Inflammatory macrophage treated with lipopolysaccharide for 1 hour (primary cell): Measurements from ENCODE around the gene AGBL4.
"Not testable (repeated sequence)": the region's sequence is repeated elsewhere in the genome, so short reads cannot be mapped to it uniquely, and the experiment has no call there.

Experiments used
- DNase-seq, 2 donors: peaks; one replicate each; pipeline ENCODE4 v3.0.0-alpha.2; 2020 to 2022

AGBL4 gene

DNA sequence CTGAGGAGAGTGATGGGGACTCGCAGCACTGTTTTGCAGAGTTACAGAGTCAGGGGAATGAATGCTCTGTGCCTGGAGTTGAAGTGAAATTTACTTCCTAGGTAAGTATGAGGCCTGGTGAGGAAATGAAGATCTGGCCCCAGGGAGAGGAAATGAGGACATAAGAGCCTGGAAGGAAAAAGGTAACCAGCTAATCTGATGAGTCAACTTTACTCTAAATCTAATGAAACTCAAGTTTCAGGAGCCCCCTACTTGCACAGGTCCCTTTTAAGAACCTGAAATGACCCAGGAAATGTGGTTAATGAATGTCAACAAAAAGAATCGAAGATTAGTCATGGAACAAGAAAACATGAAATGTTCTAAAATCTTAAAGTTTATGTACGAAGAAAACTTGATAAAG lies 599.0 kb downstream of the AGBL4 start:
- no peak for DNase-seq

DNA sequence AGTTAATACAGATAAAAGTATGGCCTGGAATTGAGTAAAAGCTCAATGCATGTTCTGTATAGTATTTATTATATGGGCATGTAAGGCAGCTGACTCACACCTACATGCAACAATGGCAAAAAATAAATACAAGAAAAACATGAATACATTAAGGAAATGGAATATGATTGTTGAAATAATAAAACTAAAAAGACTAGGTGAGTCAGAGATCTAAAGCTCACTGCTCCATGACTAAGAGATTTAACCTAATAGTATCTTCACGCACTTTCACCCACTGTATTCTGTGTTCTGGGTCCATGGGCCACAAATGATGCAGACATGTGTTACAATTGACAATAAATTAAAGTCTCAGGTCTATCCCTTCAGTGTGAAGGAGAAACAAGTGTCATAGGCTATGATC lies 607.0 kb downstream of the AGBL4 start:
- DNase-seq = no peak

DNA sequence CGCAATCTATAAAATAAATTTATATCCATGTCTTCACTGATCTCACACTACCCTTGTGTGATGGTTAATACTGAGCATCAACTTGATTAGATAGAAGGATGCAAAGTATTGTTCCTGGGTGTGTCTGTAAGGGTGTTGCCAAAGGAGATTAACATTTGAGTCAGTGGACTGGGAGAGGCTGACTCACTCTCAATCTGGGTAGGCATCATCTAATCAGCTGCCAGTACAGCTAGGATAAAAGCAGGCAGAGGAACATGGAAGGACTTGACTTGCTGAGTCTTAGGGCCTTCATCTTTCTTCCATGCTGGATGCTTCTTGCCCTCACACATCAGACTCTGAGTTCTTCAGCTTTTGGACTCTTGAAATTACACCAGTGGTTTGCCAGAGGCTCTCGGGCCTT lies 615.4 kb downstream of the AGBL4 start:
- no peak for DNase-seq

DNA sequence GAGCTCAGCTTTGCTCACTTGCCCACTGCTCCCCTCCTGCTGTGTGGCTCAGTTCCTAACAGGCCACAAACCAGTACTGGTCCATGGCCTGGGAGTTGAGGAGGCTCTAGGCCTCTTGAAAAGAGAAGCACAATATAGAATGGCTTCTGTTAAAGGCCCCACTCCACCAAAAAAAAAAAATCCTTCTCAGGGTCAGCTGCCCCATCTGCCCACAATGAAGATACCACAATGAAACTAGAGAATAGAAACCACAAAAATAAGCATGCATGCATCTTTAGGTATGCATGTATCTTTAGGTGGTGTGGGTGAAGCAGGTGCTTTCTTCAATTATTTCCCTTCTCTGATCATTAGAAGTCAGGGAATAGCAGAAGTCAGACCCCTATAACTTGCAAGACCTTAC lies 626.7 kb downstream of the AGBL4 start:
- DNase-seq = no peak

DNA sequence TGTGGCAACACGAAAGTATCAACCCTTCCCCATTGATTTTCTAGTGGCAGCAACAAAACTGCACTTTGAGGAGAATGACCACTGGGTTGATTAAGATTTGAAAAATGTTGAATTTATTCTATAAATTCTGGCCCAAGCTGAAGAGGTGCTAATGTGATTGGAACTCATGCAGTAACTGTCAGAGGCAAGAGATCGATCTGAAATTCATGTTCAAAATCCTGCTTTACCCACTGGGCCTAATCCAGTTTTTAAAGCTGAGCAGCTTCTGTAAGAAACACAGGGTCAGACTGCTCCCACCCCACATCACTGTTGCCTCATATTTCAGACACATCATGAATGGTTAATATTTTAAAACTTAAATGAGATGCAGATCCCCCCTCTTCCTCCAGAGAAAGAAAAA lies 629.6 kb downstream of the AGBL4 start:
- no peak for DNase-seq

DNA sequence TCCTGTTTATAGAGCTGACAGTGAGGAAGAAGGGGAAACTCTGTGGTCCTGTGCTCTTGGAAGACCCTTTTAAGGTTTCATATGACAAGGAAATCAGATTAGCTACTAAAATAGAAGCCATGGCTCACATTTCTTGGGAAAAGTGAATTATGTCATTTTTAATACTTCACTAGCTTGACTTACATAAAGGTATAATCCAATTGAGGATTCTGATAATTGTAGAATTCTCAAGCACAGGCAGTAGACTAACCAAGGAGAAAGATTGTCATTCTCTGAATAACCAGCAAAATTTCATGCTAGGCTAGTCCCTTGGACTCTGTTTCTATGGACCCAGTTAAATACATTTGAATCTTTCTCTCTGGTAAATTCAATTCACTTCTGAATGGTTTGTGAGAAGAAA lies 634.1 kb downstream of the AGBL4 start:
- DNase-seq = no peak

DNA sequence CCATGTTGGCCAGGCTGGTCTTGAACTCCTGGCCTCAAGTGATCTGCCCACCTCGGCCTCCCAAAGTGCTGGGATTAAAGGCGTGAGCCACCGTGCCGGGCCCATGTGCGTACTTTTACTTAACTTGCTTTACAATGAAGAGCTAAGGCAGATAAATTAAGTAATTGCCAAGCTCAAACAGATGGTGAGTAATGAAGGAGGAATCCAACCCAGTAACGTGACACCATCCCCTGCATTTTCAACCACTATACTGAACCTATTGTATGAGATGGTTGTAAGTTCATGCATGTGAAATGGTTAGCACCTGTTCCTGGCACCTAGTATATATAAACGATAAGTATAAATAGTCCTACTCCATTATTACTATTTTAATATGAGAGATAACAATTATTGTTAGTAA lies 659.1 kb downstream of the AGBL4 start:
- no peak for DNase-seq

DNA sequence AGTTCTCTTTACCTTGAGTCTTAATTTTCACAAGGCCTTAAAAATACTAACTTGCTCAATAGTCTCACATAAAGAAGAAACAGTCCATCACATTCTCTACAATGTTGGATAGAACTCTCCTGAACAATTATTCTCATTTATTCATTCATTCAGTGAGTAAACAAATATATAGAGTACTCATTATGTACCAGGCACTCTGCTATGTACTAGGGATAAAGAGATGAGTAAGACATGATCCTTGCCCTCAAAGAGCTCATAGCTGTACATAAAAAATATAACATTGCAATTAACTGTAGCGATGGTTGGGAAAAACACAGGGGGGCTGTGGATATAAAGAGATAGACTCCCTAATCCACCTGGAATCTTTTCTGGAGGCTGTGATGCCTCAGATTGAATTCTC lies 660.1 kb downstream of the AGBL4 start:
- no peak for DNase-seq

DNA sequence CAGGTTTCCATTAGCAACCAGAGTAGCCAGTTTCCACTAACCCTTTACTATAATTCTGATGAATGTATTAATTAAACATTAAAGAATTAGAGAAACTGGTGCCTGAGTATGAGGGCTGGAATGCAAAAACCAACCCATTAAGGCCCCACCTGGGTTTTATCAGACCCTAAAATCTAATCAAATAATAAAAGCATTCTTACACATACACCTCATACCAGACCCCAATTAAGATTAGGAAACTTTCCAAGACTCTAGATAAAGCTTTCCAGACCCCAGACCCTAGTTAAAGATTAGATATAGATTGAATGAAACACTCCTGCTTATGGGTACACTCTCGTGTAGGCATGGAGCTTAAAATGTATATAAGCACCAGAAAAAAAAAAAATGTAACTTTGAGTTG lies 665.7 kb downstream of the AGBL4 start:
- DNase-seq = no peak

DNA sequence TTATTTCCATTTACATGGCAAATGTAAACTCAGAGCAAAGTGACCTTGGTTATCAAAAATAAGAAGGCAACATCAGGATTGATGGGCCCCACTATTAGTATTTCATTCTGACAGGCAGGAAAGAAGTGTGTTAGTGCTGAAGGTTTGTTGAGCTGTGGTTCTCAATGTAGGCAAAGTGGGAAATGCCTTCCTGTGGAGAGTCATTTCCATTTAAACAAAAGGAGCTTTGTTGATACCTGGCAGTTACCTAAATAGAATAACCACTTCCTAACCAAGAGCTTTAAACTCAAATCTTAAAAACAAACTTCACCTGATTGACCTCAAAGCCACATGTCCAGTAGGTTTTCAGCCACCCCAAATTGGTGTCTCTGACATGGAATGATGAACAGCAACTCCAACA lies 667.2 kb downstream of the AGBL4 start:
- DNase-seq = no peak

DNA sequence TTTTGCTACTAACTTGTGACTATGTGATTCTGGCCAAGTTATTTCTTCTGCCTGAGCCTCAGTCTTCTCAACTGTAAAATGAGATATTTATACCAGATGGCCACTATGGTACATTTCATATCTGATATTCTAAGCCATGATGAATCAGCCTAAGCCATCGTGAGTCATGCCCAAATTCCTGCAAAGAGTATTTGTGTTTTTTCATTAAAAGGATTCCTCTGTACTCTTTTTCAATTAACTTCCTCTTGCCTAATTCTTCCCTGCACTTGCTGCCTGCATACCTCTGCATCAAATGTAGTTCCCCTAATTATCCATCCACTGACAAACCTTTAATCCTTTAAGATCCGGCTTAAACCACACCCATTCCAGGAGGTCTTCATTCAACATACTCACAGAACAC lies 672.0 kb downstream of the AGBL4 start:
- DNase-seq = no peak

DNA sequence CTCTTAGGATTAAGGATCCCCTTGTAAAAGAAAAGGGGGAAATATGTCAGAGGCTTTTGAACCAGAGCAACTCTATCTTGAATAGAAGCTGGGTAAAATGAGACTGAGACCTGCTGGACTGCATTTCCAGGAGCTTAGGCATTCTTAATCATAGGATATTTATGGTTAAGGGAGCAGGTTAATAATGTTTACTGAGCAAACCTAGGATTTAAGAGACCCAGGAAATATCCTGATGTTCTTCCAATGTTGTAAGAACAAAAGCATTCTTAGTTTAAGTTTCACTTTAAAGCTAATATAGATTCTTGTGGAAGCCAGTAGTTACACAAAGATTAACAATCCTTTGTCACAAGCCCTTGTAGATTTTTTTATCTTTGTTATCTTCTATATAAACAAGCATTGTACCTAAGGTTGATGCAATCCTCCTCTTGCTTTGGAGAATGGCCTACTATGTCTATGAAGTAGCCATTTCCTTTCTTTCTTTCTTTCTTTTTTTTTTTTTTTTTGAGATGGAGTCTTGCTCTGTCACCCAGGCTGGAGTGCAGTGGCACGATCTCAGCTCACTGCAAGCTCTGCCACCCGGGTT lies 676.9 kb downstream of the AGBL4 start:
- DNase-seq = no peak

DNA sequence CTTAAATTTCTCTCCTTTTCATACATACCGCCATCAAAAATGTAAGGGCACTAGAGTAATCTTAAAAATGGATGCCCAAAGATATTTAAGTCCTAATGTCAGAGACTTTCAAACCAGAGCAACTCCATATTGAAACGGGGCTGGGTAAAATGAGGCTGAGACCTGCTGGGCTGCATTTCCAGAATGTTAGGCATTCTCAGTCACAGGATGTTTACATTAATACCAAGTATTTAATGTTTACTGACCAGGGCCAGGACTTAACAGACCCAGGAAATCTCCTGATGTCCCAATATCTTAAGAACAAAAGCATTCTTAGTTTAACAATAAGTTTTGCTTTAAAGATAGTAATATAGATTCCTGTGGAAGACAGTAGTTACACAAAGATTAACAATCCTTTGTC lies 683.2 kb downstream of the AGBL4 start:
- DNase-seq = no peak

DNA sequence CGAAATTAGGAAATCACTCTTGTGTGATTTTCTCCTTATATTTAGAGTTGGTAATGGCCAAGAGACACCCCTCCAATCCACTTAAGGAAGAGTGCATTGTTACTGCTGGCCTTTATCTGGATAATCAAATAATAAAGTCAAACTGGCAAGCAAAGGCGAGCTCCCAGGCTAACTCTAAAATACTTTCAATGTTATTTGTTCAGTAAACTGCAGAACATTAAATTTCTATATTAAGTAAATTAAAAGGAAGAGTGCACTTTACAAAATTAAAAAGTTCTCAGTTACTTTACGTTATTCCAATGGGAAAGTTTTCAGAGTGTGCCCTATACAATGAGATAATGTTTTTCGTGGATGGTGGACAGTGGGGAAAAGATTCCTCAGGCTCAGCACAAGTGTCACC lies 684.7 kb downstream of the AGBL4 start:
- no peak for DNase-seq

DNA sequence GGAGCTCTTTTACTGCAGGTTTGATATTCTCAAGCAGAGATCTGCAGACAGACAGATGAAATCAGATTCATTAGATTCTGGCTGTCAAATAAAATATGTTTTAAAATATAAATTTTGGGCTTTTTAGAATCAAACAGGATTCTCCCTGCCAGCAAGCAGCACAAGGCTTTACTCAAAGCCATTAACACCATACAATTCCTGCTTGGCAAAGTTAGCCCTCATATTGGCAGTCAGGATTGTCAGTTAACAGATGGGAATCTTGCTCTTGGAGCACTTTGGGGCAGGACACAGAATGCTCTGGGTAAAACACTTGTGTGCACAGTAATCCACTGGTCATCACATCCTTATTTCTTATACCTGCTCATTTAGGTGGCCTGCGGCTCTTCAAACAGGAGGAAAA lies 686.5 kb downstream of the AGBL4 start:
- no peak for DNase-seq

DNA sequence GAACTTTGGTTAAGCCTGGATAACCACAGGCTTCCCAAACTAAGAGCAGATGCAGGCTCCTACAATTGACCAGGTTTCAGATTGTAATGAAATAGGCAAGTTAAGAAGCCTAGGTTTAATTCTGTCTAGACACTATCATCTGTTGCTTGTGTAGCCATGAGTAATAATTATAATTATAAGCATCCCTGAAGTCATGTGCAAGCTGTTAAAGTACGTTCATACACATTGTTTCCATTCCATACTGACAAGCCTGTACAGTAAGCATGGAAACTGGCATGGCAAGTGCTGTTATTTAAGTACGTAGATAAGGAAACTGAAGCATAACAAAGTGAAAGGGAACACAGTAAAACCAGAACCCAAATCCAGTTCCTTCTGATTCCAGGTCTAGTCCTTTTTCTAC lies 689.8 kb downstream of the AGBL4 start:
- no peak for DNase-seq

DNA sequence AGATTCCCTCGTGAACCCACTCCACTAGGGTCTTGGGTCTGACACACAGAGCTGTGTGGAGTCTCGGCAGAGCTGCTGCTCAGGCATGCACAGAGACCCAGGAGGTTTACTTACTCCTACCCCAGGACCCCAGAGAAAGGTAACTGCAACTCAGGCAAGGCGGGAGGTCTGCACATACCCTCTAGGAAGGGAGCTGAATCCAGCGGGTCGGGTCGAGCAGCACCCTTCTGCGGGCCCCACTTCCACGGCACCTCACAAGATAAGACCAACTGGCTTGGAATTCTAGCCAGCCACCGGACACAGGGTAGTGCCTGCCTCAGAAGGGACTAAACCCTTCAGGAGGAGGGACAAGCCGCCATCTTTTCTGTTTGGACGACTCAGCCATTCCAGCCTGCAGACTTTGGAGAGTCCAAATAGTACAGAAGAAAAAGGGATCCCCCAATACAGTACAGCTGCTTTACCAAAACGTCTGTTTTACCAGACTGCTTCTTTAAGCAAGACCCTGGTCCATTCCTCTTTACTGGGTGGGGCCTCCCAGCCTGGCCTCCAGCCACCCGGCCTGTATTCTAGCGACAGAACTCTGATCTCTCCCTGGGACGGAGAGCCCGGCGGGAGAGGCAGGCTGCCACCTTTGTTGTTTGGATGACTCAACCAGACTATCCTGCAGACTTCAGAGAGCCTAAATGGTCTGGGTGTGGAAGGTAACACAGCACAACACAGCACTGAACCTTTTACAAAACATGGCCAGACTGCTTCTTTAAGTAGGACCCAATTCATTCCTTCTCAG lies 692.5 kb downstream of the AGBL4 start:
- no peak for DNase-seq

DNA sequence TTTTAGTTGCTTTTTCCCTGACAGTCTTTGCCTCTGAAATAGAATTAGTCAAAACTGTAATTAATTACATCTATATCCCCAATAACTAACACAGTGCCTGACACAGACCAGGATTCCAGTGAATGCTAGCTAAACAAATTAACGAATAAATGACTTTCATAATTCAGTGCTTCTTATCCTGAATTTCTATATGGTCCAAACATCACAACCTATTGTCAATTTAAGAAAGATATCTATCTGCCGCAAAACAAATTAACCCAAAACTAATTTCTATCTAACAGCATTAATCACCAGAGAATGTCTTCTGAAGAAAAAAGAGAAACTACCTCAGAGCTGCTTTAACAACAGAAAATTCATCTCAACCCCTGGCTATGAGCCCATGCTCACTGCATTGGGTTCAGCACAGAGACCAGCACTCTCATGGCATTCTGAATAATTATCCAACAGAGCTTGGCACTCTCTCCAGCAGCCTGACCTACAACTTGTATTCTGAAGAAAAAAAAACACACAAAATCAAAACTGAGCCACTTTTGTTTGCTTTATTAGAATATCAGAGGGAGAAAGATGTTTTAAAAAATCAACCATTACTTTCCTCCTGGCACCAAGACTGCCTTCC lies 699.7 kb downstream of the AGBL4 start:
- DNase-seq = no peak

DNA sequence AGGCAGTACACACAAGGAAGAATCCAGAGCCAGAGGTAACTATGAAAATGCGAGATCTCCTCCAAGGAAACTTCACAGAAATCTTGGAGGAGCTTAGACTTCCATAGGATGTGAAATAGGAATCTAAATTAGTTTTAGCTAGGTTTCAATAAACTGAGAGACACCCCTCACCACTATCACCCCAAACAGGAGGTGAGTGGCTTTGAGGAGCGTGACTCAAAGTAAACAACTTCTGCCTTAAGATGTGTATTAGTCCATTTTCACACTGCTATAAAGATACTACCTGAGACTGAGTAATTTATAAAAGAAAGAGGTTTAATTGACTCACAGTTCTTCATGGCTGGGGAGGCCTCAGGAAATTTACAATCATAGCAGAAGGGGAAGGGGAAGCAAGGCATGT lies 703.3 kb downstream of the AGBL4 start:
- not testable (repeated sequence) for DNase-seq

DNA sequence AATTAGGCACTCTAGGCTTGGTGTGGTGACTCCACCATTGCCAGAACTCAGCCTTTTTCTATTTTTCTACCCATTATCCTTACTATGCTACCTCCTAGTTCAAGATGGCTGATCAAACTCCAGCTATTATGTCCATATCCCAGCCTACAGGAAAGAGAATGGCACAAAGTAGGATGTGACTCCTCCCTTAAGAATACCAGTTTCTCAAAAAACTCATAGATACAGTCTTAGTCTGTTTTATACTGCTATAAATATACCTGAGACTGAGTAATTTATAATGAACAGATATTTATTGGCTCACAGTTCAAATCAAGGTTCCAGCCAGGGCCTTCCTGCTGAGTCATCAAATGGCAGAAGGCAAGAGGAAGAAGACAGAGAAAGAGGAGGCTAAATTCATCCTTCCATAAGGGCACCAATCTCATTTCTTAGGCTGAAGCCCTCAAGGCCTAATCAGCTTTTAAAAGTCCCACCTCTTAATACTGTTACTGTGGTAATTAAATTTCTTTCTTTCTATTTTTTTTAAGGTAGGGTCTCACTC lies 704.3 kb downstream of the AGBL4 start:
- no peak for DNase-seq

DNA sequence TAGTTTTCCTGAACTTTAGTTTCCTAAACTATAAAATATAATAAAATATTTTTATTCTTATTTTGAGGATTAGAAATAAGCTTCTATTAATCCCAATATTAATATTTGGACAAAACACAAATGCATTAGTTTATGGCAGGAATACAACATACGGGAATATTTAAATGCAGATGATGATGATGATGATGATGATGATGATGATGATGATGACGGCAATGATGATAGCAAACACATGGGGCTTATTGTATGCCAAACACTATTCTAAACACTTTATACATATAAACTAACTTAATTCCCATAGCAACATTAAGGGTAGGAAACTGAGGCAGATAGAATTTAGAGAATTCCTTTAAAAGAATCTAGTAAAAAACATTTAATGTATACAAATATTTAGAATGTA lies 705.5 kb downstream of the AGBL4 start:
- DNase-seq = no peak

DNA sequence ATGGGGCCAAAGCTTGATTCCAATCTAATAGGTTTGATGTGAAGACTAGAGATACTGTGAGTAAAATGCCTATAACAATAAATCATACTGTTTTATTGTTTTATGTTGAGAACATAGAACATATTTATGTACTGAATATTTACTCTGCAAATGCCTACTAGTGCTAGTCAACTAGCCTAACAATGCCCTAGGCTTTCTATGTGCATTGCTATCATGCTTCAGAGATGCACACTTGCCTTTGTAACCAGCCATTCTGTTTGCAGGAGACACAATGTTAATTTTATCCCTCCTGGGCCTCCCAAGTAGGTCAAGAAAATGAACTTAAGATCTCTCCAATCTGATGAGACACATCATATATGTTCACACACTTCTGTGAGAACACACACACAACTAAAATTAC lies 716.3 kb downstream of the AGBL4 start:
- DNase-seq = no peak

DNA sequence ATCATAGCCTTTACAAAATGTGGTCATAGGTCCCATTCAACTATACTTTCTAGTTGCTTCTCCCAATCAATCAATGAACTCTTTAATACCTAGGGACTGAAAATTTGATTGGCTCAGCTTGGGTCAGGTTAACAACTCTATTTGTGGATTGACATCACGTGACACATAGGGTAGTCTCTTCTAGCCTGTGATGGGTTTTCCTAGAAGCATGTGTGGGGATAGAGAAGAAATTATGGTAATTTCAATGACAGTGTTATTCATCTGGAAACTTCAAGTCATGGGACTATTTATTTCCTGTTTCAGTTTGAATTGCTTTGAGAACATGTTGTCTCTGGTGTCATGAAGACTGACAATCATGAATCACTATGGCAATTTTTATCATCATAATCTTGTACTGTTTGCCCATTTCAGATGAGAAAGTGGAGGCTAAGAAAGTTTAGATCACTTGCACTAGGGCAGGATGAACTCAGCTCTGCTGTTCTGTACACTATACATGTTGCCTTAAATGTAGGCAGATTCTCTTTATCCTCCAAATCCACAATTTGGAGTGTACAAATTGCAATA lies 717.2 kb downstream of the AGBL4 start:
- DNase-seq = no peak

DNA sequence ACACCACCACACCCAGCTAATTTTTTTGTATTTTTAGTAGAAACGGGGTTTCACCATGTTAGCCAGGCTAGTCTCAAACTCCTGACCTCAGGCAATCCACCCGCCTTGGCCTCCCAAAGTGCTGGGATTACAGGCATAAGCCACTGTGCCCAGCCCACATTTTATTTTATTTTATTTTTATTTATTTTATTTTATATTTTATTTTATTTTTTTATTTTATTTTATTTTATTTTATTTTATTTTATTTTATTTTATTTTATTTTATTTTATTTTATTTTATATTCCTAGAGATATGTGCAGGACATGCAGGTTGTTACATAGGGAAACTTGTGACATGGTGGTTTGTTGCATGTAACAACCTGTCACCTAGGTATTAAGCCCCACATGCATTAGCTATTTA lies 721.4 kb downstream of the AGBL4 start:
- DNase-seq = not testable (repeated sequence)
